DMS153 (cell line): ENCODE data around the gene LSR.

Source experiments
- DNase-seq: peaks from one replicate; lab custom pipeline; 2025; lab: John Stamatoyannopoulos, UW

Gene LSR

GRCh38 chr19:35287713-35288112 is 38.9 kb downstream of the LSR start:
- DNase-seq, result no peak

- no peak for DNase-seq
These were observed 39.5 kb downstream of the LSR start for GRCh38 chr19:35288331-35288730.

GRCh38 chr19:35288906-35289305 is 40.1 kb downstream of the LSR start:
- DNase-seq, result no peak

- DNase-seq, result no peak
These were observed 41.8 kb downstream of the LSR start for GRCh38 chr19:35290381-35291127.

- no peak for DNase-seq
These were observed 42.5 kb downstream of the LSR start for GRCh38 chr19:35291259-35291658.

GRCh38 chr19:35291916-35292315 is 43.1 kb downstream of the LSR start, which contains the start of gene MAG:
Gene MAG (plus strand): TSS chr19:35292161. CDS start chr19:35295409, 3,248 bp downstream.
- DNase-seq, result no peak

GRCh38 chr19:35292421-35293362 is 43.9 kb downstream of the LSR start:
- no peak for DNase-seq

- no peak for DNase-seq
These were observed 44.5 kb downstream of the LSR start for GRCh38 chr19:35293363-35293739.

- no peak for DNase-seq
These were observed 45.0 kb downstream of the LSR start for GRCh38 chr19:35293808-35294207.

- DNase-seq, result no peak
These were observed 45.5 kb downstream of the LSR start for GRCh38 chr19:35294328-35294727.

GRCh38 chr19:35294859-35295791 is 46.3 kb downstream of the LSR start:
- no peak for DNase-seq

GRCh38 chr19:35295792-35296462 is 47.1 kb downstream of the LSR start:
- no peak for DNase-seq

- DNase-seq, result no peak
These were observed 48.1 kb downstream of the LSR start for GRCh38 chr19:35296644-35297514.

GRCh38 chr19:35297515-35297848 is 48.7 kb downstream of the LSR start:
- no peak for DNase-seq

- no peak for DNase-seq
These were observed 49.1 kb downstream of the LSR start for GRCh38 chr19:35297922-35298321.

GRCh38 chr19:35298561-35298972 is 49.8 kb downstream of the LSR start:
- no peak for DNase-seq

- no peak for DNase-seq
These were observed 50.9 kb downstream of the LSR start for GRCh38 chr19:35299523-35300338.

GRCh38 chr19:35300339-35300649 is 51.5 kb downstream of the LSR start:
- DNase-seq, result no peak

- no peak for DNase-seq
These were observed 53.2 kb downstream of the LSR start for GRCh38 chr19:35301961-35302360.

- DNase-seq, result no peak
These were observed 53.6 kb downstream of the LSR start for GRCh38 chr19:35302446-35302845.
